Activated CD8-positive, alpha-beta memory T cell treated with anti-CD3 and anti-CD28 coated beads, Interleukin-2, amount 50 U/mL, for 1 hour (primary cell): Measurements from ENCODE around the gene ACAP2.
"Not testable (repeated sequence)": the region's sequence is repeated elsewhere in the genome, so short reads cannot be mapped to it uniquely, and the experiment has no call there.

Source experiments
- DNase-seq: peaks from one replicate; pipeline ENCODE4 v3.0.0-alpha.2; 2020; ENCODE audit errors: extremely low read depth

The ACAP2 gene

DNA sequence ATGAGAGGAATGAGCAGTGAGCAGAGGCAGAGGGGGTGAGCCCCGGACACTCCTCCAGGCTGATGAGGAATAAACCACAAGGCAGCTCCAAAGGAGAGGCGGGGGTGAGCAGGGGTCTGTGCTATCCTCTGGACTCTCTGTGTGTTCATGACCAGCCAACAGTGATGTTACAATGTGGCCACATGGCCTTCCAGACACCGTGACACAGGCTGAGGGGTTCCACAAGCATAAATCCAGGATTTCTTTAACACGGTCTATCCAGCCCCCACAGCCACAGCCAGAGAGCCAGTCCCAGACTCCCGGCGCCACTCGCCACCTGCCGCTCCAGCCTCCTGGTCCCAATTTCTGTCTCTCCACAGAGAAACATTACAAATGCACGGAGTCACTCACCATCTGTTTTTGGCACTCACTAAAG, 196.2 kb downstream of the ACAP2 start:
- DNase-seq, result no peak

DNA sequence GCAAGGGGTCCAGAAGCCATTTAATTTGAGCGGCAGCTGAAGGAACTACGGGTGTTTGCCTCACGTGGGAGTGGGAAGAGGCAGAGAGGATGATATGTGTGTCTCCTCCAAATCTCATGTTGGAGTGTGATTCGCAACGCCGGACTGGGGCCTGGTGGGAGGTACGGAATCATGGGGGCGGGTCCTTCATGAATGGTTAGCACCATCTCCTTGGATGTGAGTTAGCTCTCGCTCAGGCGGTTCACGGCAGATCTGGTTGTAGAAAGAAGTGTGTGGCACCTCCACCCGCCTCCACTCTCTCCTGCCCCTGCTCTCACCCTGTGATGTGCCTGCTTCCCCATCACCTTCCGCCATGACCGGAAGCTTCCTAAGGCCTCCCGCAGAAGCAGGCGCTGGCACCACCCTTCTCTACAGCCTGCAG, 197.3 kb downstream of the ACAP2 start:
- no peak for DNase-seq

DNA sequence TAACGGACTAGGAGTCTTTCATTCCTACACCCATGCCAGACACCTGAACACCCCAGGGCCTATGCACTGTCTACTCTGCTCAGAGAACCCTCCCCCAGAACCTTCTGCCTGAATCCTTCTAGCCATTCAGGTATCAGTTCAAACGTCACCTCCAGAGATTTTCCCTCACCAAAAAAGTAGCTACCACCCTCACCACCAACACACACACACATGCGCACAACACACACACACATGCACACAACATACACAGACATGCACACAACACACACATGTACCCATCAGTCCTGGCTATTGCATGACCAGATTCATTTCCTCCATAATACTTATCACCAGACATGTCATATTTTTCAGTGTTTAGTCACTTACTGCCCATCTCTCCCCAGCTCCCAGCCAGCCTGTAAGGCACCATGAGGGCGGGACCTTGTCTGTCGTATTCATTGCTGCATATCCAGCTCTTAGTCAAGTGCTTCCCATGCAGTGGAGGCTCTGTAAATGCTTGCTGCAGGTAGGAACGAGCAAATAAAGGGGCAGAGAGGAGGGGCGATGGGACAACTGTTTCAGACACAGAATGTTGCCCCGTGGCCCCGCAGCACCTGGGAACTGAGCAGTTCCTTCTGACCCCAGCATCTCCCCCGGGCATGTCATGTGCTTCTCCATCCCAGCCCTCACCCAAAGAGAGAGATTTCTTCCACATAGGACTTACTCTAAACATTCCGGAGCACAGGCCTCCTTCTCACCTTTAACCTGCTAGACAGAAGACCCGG, 201.0 kb downstream of the ACAP2 start:
- DNase-seq, result no peak

DNA sequence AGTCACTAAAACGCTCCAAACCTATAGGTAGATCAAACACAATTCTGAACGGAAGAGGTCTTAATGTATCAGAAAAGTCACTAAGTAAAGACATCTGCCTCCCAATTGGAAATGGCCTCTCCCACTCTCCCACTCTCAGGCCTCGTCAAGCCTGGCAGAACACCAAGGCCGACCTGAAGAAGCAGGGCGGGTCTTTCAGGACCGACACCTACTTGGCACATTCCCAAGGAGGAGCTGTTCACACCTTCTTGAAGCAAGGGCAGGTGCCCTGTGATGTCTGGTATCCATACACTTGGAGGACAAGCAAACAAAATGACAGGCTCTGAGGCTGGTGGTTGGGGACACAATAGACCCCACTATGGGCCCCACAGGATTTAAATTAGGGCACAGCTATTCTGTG, 201.9 kb downstream of the ACAP2 start:
- DNase-seq, result no peak

DNA sequence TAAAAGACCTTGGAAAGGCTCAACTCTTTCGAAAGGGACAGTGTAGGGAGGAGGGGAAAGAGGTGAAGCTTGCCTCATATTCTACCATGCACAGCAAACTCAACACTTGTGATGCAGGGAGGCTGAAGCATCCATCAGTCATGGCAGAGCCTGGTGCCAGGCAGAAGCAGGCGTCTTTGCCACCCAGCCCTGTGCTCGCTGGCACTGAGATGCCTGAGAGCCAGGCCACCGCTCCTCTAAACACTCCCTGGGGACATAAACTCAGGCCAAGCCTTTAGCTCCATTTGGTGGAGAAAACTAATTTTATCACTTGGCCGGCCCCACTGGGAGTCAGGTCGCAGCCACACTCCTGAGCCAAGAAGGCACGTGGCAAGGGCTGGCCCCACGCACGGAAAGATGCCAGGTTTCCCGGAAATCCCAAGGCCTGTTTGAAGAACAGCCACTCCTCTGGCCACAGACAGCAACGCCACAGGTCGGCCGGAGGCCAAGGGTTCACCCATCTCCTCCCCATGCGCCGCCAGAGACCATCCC, 202.6 kb downstream of the ACAP2 start:
- no peak for DNase-seq

DNA sequence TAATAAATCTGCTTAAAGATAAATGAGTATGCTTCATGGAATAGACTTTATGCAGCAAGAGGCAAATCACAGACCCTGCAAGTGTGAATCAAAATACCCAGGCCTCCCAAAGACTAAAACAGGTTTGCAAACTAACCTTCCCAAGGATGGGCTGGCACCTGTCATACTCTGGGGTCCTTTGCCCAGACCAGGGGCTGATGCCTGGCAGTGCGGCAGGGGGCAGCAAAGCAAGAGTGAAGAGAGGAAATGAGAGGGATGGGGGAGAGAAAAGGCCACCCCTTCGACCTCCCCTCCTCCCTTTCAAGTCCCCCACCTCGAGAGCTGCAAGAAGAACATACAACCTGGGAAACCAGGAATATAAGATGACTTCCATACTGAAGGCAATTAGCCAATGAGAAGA, 203.7 kb downstream of the ACAP2 start:
- no peak for DNase-seq

DNA sequence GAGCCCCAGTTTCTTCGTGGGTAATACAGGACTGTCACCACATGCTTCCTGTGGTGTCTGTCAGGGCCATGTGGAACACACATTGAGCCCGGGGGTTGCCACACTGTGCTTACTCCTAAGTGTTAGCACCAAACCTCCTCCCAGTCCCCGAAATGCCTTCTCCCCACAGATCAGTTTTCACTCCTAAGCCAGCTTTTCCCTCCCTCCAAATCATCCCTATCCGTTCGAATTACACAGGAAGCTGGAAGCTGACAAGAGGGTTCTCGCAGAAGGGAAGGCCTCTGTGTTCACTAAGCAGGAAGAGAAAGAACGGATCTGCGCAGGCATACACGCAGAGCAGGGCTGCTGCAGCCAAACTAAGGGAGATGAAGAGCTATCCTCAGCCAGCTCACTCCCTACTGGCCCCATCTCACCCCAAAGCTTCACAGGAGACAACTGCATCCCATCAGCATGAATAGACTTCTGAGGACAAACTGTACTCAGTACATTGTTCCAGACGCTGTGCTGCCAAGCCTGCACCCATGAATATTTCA, 204.2 kb downstream of the ACAP2 start:
- DNase-seq, result no peak

DNA sequence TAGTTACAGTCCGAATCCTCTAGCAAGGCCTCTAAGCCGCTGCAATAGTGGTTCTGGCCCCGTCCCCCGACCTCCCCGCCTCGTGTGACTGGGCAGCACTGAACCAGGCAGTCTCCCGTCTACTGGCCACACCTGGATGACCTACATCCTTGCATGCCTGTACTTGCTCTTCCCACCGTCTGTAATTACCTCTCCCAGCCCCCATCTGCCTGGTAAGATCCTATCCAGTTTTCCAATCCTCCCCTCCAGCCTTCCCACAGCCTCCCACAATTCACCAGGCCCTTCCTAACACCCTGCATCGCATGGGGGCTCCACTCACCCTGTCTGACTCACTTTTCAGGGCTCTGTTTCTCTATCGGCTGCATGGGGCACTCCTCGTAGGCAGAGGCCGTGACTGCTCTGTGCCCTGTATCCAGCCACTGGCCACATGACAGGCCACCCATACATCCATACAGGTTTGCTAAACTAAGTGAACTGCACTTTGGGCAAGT, 204.7 kb downstream of the ACAP2 start:
- no peak for DNase-seq

DNA sequence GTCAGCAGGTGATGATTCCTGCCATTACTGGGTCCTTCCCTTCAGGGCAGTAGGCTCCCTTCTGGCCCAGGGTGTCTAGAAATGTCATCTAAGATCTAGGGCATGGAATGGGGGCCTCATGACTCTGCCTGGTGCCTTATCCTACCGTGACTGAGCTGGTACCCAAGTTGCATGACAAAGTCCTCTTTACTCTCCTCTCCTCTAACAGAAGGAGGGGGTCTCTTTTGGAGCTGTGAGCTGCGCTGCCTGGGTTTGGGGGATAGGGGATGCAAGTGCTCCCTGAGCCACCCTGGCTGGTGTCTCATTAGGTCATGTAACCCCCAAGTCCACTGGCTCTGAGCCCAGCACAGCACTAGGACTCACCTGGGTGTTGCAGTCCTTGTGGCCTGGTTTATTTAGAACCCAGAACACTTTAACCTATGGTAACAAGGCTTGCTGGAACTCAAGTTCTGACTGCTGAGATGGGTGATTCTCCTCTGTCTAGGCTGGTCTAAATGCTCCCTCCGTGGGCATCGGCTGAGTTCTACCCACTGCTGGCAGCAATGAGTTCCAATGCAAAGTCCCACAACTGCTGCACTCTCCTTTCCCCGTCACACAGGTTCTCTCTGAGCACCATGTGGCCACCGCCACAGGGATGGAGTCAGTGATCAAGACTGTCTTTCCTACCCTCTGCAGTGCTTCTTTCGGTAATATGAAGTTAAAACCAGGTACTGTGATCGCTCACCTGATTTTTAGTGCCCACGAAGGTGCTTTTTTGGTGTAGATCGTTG, 205.8 kb downstream of the ACAP2 start:
- DNase-seq, result no peak

DNA sequence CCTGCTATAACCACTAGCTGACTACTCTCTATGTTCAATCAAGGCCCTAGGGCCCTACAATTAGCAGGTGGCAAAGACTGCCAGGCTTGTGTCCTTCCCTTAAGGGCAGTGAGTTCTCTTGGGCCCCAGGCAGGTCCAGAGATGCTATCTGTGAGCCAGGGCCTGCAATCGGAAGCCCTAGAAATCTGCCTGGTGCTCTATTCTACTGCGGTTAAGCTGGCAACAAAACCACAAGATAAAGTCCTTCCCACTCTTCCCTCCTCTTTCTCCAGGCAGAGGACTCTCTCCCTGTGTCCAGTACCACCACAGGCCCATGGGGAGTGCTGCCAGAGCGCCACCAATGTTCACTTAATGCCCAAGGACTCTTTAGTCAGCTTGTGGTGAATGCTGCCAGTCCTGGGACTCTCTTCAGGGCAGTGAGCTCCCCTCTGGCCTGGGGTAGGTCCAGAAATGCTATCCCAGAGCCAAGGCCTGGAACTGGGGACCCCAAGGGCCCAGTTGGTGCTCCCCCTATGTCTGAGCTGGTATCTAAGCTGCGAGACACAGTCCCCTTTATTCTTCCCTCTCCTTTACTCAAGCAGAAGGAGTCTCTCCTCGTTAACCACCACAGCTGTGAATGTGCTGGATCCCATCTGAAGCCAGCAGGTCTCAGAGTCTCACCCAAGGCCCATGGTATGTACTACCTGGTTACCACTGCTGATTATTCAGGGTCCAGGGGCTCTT, 206.6 kb downstream of the ACAP2 start:
- DNase-seq, result no peak

DNA sequence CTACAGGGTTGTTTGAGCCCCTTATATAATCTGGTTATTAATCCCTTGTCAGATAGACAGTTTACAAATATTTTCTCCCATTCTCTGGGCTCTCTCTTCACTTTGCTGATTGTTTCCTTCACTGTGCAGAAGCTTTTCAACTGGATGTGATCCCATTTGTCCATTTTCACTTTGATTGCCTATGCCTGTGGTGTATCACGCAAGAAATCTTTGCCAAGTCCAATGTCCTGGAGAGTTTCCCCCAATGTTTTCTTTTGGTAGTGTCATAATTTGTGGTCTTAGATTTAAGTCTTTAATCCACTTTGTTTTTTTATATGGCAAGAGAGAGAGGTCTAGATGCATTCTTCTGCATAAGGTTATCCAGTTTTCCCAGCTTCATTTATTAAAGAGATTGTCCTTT, 212.6 kb downstream of the ACAP2 start:
- DNase-seq, result no peak

DNA sequence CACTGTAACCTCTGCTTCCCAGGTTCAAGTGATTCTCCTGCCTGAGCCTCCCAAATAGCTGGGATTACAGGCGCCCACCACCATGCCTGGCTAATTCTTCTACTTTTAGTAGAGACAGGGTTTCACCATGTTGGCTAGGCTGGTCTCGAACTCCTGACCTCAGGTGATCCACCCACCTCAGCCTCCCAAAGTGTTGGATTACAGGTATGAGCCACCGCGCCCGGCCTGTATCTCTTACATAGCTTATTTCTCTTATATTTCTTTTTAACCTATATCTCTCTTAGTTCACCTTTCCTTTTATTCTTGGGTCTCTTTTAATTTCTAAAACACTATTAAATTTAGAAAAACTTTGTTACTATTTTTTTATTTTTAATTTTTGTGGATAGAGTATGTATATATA, 213.9 kb downstream of the ACAP2 start:
- DNase-seq, result not testable (repeated sequence)

DNA sequence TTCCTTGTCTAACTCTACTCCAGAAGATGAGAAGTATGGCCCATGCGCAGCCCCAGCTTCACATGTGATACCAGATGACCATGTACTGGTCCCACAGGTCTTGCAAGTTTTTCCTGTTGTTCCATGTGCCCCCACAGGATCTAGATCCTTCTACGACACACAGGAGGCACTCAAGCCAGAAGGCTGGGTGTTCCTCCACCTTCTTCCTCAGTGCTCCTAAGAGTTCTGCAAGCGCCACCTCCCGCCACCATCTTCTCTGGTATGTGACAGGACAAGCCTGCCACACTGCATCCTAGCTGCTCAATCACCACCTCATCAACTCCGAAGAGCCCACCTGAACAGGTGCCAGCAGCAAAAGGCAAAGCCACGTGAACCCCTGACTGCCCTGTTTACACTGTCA, 214.9 kb downstream of the ACAP2 start:
- DNase-seq, result no peak

DNA sequence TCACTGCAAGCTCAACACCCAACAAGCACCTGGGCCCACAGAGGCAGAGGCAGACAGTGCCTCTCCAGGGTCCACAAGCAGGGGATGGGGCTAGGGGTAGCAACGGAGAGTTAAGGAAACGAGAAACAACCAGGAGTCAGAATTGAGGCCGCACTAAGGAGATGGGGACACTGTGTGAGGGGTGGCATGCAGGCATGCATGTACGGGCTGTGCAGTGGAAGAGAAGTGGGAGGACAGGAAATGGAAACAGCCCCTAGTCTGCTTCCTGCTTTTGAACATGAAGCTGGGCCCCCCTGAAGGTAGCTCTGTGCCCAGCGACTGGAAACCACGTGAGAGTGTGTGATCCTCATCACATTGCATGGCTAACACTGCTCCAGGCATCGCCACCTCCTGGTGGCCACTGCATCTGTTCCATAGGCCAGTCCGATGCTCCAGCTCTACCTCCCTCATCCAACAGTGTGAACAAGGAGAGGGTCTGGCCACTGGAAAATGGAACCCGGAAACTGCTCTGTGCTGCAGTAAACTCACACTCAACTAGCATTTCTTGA, 215.8 kb downstream of the ACAP2 start:
- no peak for DNase-seq

DNA sequence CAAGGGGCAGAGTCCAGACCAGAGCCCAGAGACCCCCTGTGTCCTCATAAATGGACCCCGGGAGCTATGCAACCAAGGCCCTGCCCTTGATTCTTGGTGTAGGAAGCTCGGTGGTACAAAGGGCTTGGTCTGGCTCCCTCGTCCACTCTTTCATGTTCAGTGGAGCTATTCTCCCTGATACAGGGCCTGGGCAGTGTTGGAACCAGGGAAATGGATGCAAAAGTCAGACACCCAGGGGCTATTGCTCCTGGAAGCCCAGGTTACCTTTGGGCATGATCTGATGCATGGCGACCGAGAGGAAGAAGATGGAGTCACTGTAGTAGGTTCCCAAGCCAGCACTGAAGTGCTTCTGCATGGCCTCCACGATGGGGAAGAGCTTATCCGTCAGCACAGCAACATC, 216.4 kb downstream of the ACAP2 start:
- DNase-seq, result no peak

DNA sequence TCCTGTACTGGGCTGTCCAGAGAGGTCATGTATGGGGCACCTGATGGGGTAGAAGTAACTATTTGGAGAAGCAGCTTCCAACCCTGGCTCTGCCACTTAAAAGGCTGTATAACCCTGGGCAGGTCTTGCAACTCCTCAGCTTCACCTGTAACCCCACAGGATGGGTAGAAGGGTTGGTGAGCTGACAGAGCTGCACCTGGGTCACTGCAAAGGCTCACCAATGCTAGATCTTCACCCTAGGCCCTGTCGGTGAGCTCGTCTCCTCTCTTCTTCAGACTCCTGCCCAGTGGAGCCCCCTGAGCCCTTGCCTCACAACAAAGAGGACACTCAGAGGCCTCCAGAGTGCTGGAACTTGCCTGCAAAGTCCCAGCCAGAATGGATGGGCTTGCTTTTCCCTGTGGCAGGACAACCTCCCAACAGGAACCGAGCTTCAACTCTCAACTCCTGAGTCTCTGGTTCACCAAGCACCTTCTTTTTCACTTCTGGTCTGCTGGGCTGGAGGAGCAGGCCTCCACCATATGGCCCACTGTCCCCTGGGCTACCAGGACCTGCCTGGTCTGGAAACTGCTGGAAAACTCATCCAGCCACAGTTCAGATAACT, 217.7 kb downstream of the ACAP2 start:
- no peak for DNase-seq
